Measurements from ENCODE around the gene WDFY4.

DNA sequence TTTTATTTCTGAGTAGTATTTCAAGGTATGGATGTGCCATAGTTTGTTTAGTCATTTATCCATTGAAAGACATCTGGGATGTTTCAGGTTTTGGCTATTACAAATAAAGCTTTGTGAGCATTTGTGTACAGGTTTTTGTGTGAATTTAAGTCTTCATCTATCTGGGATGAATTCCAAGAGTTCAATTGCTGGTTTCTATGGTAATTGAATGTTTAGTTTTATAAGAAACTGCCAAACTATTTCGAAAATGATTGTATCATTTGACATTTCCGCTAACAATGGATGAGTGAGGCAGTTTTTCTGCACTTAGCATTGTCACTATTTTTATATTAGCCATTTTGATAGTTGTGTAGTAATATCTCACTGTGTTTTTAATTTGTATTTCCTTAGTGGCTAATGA lies 99.4 kb downstream of the WDFY4 start:
- TF ChIP-seq, protein P1, sequence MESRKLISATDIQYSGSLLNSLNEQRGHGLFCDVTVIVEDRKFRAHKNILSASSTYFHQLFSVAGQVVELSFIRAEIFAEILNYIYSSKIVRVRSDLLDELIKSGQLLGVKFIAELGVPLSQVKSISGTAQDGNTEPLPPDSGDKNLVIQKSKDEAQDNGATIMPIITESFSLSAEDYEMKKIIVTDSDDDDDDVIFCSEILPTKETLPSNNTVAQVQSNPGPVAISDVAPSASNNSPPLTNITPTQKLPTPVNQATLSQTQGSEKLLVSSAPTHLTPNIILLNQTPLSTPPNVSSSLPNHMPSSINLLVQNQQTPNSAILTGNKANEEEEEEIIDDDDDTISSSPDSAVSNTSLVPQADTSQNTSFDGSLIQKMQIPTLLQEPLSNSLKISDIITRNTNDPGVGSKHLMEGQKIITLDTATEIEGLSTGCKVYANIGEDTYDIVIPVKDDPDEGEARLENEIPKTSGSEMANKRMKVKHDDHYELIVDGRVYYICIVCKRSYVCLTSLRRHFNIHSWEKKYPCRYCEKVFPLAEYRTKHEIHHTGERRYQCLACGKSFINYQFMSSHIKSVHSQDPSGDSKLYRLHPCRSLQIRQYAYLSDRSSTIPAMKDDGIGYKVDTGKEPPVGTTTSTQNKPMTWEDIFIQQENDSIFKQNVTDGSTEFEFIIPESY (IDR thresholded peaks at IDR 0.05) = no peak
- TF ChIP-seq CTCF (IDR thresholded peaks at IDR 0.05; ENCODE audit: low read depth, low read length, missing input control) (no peak), RAD21 (IDR thresholded peaks at IDR 0.05) (no peak), GABPA (IDR thresholded peaks at IDR 0.05 in 1 of 2, conservative IDR thresholded peaks at IDR 0.05 in 1 of 2) (no peak), TAF1 (conservative IDR thresholded peaks at IDR 0.05) (no peak), RXRA (IDR thresholded peaks at IDR 0.05) (no peak), MAX (IDR thresholded peaks at IDR 0.05) (no peak), SP1 (IDR thresholded peaks at IDR 0.05) (no peak), JUND (IDR thresholded peaks at IDR 0.05) (no peak)
- TF ChIP-seq, protein P2, sequence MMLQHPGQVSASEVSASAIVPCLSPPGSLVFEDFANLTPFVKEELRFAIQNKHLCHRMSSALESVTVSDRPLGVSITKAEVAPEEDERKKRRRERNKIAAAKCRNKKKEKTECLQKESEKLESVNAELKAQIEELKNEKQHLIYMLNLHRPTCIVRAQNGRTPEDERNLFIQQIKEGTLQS (IDR thresholded peaks at IDR 0.05) = no peak
- TF ChIP-seq, protein P3, sequence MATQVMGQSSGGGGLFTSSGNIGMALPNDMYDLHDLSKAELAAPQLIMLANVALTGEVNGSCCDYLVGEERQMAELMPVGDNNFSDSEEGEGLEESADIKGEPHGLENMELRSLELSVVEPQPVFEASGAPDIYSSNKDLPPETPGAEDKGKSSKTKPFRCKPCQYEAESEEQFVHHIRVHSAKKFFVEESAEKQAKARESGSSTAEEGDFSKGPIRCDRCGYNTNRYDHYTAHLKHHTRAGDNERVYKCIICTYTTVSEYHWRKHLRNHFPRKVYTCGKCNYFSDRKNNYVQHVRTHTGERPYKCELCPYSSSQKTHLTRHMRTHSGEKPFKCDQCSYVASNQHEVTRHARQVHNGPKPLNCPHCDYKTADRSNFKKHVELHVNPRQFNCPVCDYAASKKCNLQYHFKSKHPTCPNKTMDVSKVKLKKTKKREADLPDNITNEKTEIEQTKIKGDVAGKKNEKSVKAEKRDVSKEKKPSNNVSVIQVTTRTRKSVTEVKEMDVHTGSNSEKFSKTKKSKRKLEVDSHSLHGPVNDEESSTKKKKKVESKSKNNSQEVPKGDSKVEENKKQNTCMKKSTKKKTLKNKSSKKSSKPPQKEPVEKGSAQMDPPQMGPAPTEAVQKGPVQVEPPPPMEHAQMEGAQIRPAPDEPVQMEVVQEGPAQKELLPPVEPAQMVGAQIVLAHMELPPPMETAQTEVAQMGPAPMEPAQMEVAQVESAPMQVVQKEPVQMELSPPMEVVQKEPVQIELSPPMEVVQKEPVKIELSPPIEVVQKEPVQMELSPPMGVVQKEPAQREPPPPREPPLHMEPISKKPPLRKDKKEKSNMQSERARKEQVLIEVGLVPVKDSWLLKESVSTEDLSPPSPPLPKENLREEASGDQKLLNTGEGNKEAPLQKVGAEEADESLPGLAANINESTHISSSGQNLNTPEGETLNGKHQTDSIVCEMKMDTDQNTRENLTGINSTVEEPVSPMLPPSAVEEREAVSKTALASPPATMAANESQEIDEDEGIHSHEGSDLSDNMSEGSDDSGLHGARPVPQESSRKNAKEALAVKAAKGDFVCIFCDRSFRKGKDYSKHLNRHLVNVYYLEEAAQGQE (IDR thresholded peaks at IDR 0.05) = no peak

Measured in liver (tissue), 3 donors.